B cell (primary cell): ENCODE measurements around the gene PTPRN2. TPM values are rescaled to one million over a fixed set of nuclear protein-coding genes. Genes with fewer than 3 reads are reported as not detected.

Experiments used
- ATAC-seq: fragments of 200-7000 bp; cut with Tn5 transposase; one replicate; pipeline ENCODE4 v1.10.0; 2021; ENCODE audit warnings: low read depth, mild to moderate bottlenecking, moderate number of reproducible peaks, moderate library complexity
- CTCF ChIA-PET: fragments of 350-600 bp; sonication (Branson Sonifier 250); formaldehyde crosslinking; loops from one replicate; lab custom pipeline; 2021; ENCODE audit warnings: antibody characterized with exemption, inconsistent platforms; lab: Charles Lee
- POLR2A ChIA-PET: fragments of 350-600 bp; sonication (Branson Sonifier 250); formaldehyde crosslinking; loops from one replicate; lab custom pipeline; 2021; ENCODE audit warnings: antibody characterized with exemption; lab: Charles Lee
- DNase-seq: peaks from one replicate; pipeline ENCODE4 v3.0.0; 2013
- H2AFZ ChIP-seq: 2 replicates; pipeline ENCODE4 v1.6.1; 2012; ENCODE audit warnings: mild to moderate bottlenecking, low read depth, low read length; ENCODE audit not compliant: insufficient read depth, poor library complexity, severe bottlenecking
- H3K27ac ChIP-seq, 2 donors: 1 replicate in 1 of 2; 2 replicates in 1 of 2; pipeline ENCODE4 v1.5.1; 2012 to 2013; ENCODE audit warnings: low read length in 2 of 2, mild to moderate bottlenecking in 2 of 2, moderate library complexity in 1 of 2
- H3K27me3 ChIP-seq, 4 experiments: fragments of 200-600 bp in 1 of 4; sonication (generic) in 1 of 4; replicated peaks in 1 of 4; 1 replicate in 2 of 4; 2 replicates in 2 of 4; pipeline versions ENCODE4 v1.6.1 to v1.7.0; 2013 to 2016; ENCODE audit warnings: low read length in 3 of 4, mild to moderate bottlenecking in 2 of 4, mixed read lengths in 1 of 4, moderate library complexity in 1 of 4; ENCODE audit not compliant: insufficient read depth in 4 of 4, control insufficient read depth in 3 of 4; ENCODE audit errors: control extremely low read depth in 1 of 4
- H3K36me3 ChIP-seq, 2 experiments: replicated peaks in 1 of 2; 1 replicate in 1 of 2; 2 replicates in 1 of 2; pipeline versions ENCODE4 v1.6.1 to v1.7.1; 2013; ENCODE audit warnings: low read length in 1 of 2; ENCODE audit not compliant: insufficient read depth in 2 of 2, control insufficient read depth in 1 of 2; ENCODE audit errors: control extremely low read depth in 1 of 2, extremely low read depth in 1 of 2
- H3K4me1 ChIP-seq, 2 donors: fragments of 200-600 bp in 1 of 2; sonication (generic) in 1 of 2; 1 replicate in 1 of 2; 2 replicates in 1 of 2; pipeline versions ENCODE4 v1.5.1 to v1.6.1; 2013 to 2017; ENCODE audit warnings: low read length in 2 of 2; ENCODE audit not compliant: control insufficient read depth in 2 of 2, insufficient read depth in 2 of 2
- H3K4me2 ChIP-seq: replicated peaks from 2 replicates; pipeline ENCODE3; 2012; ENCODE audit warnings: mild to moderate bottlenecking, low read depth, low read length; ENCODE audit not compliant: poor library complexity, severe bottlenecking
- H3K4me3 ChIP-seq, 5 experiments: fragments of 200-600 bp in 1 of 5; sonication (generic) in 1 of 5; 1 replicate in 3 of 5; 2 replicates in 2 of 5; pipeline versions ENCODE4 v1.5.1 to v1.7.0; 2011 to 2016; ENCODE audit warnings: low read length in 4 of 5, mild to moderate bottlenecking in 4 of 5, low read depth in 2 of 5, control low read depth in 1 of 5, moderate library complexity in 1 of 5; ENCODE audit not compliant: insufficient read depth in 1 of 5; ENCODE audit errors: control extremely low read depth in 1 of 5, extremely low read depth in 1 of 5
- H3K79me2 ChIP-seq: fragments of 200-600 bp; sonication (generic); one replicate; pipeline ENCODE4 v1.6.0; 2016; ENCODE audit warnings: low read length; ENCODE audit not compliant: control insufficient read depth, insufficient read depth
- H3K9ac ChIP-seq: fragments of 200-600 bp; sonication (generic); 2 replicates; pipeline ENCODE4 v1.6.1; 2017; ENCODE audit warnings: mild to moderate bottlenecking, low read length, moderate library complexity
- H3K9me3 ChIP-seq, 3 donors: one replicate each; pipeline versions ENCODE4 v1.6.1 to v1.7.1; 2013; ENCODE audit warnings: low read length in 2 of 3; ENCODE audit not compliant: control insufficient read depth in 2 of 3, insufficient read depth in 1 of 3; ENCODE audit errors: control extremely low read depth in 1 of 3
- H4K20me1 ChIP-seq: 2 replicates; pipeline ENCODE4 v1.6.0; 2012; ENCODE audit warnings: mild to moderate bottlenecking, low read length; ENCODE audit not compliant: insufficient read depth, control insufficient read depth, poor library complexity, severe bottlenecking
- H3K27ac Mint-ChIP-seq: one replicate; pipeline ENCODE4 v1.8.0; 2021; ENCODE audit warnings: mixed read lengths
- H3K27me3 Mint-ChIP-seq: one replicate; pipeline ENCODE4 v1.8.0; 2021; ENCODE audit warnings: mixed read lengths
- H3K4me1 Mint-ChIP-seq: one replicate; pipeline ENCODE4 v1.8.0; 2021; ENCODE audit warnings: mixed read lengths
- H3K4me3 Mint-ChIP-seq: one replicate; pipeline ENCODE4 v1.8.0; 2021; ENCODE audit warnings: mixed read lengths
- H3K9me3 Mint-ChIP-seq: one replicate; pipeline ENCODE4 v1.8.0; 2022; ENCODE audit warnings: mixed read lengths; ENCODE audit not compliant: insufficient read depth
- EZH2 ChIP-seq: IDR thresholded peaks from 2 replicates; pipeline ENCODE4 v1.6.1; 2012; ENCODE audit warnings: borderline replicate concordance, low read depth, mild to moderate bottlenecking, moderate library complexity, low read length; ENCODE audit not compliant: insufficient read depth, poor library complexity, severe bottlenecking
- WGBS: methylation state at CpG from one replicate; pipeline ENCODE4 v1.1.5; 2013; ENCODE audit warnings: missing lambda C conversion rate; ENCODE audit not compliant: insufficient coverage; 5-methylcytosine and 5-hydroxymethylcytosine counted together
- intact Hi-C: fragments of 100-400 bp; cut with micrococcal nuclease; formaldehyde crosslinking; loops from one replicate; pipeline ENCODE4 v1.10.0; 2022
- polyA plus RNA-seq: library from polyadenylated mRNA; depleted of rRNA; stranded (reverse); fragments of >200 nt; gene quantifications from 2 replicates; pipeline ENCODE4 v1.2.3, GENCODE V29; 2012
- total RNA-seq, 2 donors: library from RNA; stranded (reverse); fragments of 120-200 nt in 1 of 2; gene quantifications; 1 replicate in 1 of 2; 2 replicates in 1 of 2; pipeline versions ENCODE4 v1.2.3 to v1.2.4, GENCODE V29; 2013 to 2022
- TF ChIP-seq, protein P1 (sequence below): fragments of 200-600 bp; IDR thresholded peaks from one replicate; pipeline ENCODE4 v1.8.0; 2022; ENCODE audit warnings: antibody characterized with exemption, mild to moderate bottlenecking

PTPRN2 gene
- total and polyA plus RNA-seq, 2 donors (not counting 1 experiment from before 2014, with no cell fraction given), result 2.0 to 5.0 TPM

DNA sequence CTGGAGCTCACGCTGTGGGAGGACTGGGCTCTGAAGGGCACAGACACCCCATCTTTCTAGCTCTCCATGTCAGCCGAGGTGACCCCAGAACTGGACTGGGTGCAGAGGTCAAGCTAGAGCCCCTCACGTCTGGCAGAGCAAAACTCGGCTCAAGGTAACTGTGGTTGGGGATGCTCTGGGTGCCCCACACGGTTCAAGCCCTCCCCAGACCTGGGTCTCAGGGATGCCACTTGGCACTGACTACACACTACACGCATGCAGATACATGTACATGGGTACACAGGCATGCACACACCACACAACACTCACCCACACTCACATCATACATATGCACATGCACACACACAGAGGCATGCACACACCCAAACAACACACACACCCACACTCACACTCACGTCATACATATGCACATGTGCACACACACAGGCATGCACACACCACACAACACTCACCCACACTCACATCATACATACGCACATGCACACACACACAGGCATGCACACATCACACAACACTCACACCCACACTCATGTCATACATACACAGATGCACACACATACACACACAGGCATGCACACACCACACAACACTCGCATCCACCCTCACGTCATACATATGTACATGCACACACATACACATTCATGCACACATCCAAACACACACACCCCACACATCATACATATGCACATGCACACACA is 1031.5 kb downstream of the PTPRN2 start:
- H2AFZ ChIP-seq, result no peak overlapping the region
- H3K27ac ChIP-seq, result no peak overlapping the region
- no peaks in the 10 kb centered on the region for H3K4me1 Mint-ChIP-seq
- no peak overlapping the region for H3K27ac Mint-ChIP-seq
- H3K79me2 ChIP-seq, result no peaks in the 10 kb centered on the region
- no peaks in the 10 kb centered on the region for H3K9me3 Mint-ChIP-seq
- H4K20me1 ChIP-seq, result no peaks in the 10 kb centered on the region
- CTCF ChIA-PET, result no interaction called here
- no peak for ATAC-seq
- H3K27me3 ChIP-seq, result no peaks in the 10 kb centered on the region
- TF ChIP-seq, protein P1, sequence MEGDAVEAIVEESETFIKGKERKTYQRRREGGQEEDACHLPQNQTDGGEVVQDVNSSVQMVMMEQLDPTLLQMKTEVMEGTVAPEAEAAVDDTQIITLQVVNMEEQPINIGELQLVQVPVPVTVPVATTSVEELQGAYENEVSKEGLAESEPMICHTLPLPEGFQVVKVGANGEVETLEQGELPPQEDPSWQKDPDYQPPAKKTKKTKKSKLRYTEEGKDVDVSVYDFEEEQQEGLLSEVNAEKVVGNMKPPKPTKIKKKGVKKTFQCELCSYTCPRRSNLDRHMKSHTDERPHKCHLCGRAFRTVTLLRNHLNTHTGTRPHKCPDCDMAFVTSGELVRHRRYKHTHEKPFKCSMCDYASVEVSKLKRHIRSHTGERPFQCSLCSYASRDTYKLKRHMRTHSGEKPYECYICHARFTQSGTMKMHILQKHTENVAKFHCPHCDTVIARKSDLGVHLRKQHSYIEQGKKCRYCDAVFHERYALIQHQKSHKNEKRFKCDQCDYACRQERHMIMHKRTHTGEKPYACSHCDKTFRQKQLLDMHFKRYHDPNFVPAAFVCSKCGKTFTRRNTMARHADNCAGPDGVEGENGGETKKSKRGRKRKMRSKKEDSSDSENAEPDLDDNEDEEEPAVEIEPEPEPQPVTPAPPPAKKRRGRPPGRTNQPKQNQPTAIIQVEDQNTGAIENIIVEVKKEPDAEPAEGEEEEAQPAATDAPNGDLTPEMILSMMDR, result no peak
- no peak for TF ChIP-seq EZH2
- no peak overlapping the region for H3K4me3 ChIP-seq
- POLR2A ChIA-PET, result no interaction called here
- no peak for DNase-seq
- H3K27me3 Mint-ChIP-seq, result no peaks in the 10 kb centered on the region
- no peak overlapping the region for H3K4me2 ChIP-seq
- intact Hi-C loops, result no loop called here
- 96% methylated on average over 9 of the region's 10 CpGs for WGBS
- H3K36me3 ChIP-seq, result no peaks in the 10 kb centered on the region
- H3K9ac ChIP-seq, result no peak overlapping the region
- H3K9me3 ChIP-seq, result peaks cover 0 to 9% (median 0%) of the 10 kb centered on the region in 3 donors
- no peaks in the 10 kb centered on the region for H3K4me1 ChIP-seq
- no peak overlapping the region for H3K4me3 Mint-ChIP-seq

DNA sequence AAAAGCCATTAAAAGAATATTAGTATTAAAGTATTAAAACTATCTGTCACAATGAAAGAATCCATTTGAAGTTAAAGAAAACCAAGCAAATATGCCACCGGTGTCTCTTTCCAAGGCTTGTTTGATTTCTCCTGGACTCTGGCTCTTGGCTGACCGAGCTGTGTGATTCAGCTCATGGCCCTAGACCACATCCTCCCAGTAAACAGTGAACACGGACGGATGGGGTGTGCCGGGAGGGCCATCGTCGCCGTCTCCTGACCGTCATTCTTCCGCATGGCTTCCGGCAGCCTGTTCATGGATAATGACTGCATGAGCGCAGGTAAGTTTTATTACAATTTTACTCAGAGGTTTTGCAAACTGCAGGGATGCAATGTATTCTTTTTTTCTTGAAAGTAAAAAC is 1032.3 kb downstream of the PTPRN2 start:
- no peak for DNase-seq
- WGBS, result 93% methylated on average over 12 of the region's 12 CpGs

More for the DNA sequence above, 1032.3 kb downstream of the PTPRN2 start:
- no peaks in the 10 kb centered on the region for H3K27me3 ChIP-seq
- H3K4me3 ChIP-seq, result no peak overlapping the region
- H3K27ac ChIP-seq, result no peak overlapping the region
- Mint-ChIP-seq H3K4me1 (no peaks in the 10 kb centered on the region), H3K27me3 (no peaks in the 10 kb centered on the region), H3K4me3 (no peak overlapping the region), H3K9me3 (no peaks in the 10 kb centered on the region), H3K27ac (no peak overlapping the region)
- no peak for ATAC-seq
- H3K4me1 ChIP-seq, result no peaks in the 10 kb centered on the region
- H3K4me2 ChIP-seq, result no peak overlapping the region
- H4K20me1 ChIP-seq, result no peaks in the 10 kb centered on the region
- no peaks in the 10 kb centered on the region for H3K79me2 ChIP-seq
- no peak overlapping the region for H2AFZ ChIP-seq
- no peaks in the 10 kb centered on the region for H3K36me3 ChIP-seq
- CTCF ChIA-PET, result no interaction called here
- no peak overlapping the region for H3K9ac ChIP-seq
- H3K9me3 ChIP-seq, result peaks cover 0 to 13% (median 0%) of the 10 kb centered on the region in 3 donors
- TF ChIP-seq, protein P1, result no peak
- TF ChIP-seq EZH2, result no peak
- intact Hi-C loops, result no loop called here
- POLR2A ChIA-PET, result no interaction called here
